Rectal smooth muscle tissue (tissue), 1 donor: ENCODE data around the gene COLEC11.
"Not testable (repeated sequence)": the region's sequence is repeated elsewhere in the genome, so short reads cannot be mapped to it uniquely, and the experiment has no call there.

Experiments used
- H3K27ac ChIP-seq: one replicate; pipeline ENCODE4 v1.7.0; 2013; ENCODE audit warnings: low read depth, low read length, inconsistent platforms
- H3K27me3 ChIP-seq: one replicate; pipeline ENCODE4 v1.7.0; 2013; ENCODE audit warnings: low read length; ENCODE audit not compliant: control insufficient read depth, insufficient read depth
- H3K36me3 ChIP-seq: one replicate; pipeline ENCODE4 v1.7.0; 2013; ENCODE audit warnings: low read length; ENCODE audit not compliant: control insufficient read depth, insufficient read depth
- H3K4me1 ChIP-seq: one replicate; pipeline ENCODE4 v1.7.0; 2013; ENCODE audit warnings: low read length; ENCODE audit not compliant: control insufficient read depth, insufficient read depth
- H3K4me3 ChIP-seq: one replicate; pipeline ENCODE4 v1.7.0; 2013; ENCODE audit warnings: low read length
- H3K9ac ChIP-seq: one replicate; pipeline ENCODE4 v1.7.0; 2013; ENCODE audit warnings: low read length

Gene COLEC11

GRCh38 chr2:3611589-3611988, 16.7 kb downstream of the COLEC11 start:
- H3K36me3 ChIP-seq, result no peaks in the 10 kb centered on the region
- no peak overlapping the region for H3K27ac ChIP-seq
- H3K27me3 ChIP-seq, result no peaks in the 10 kb centered on the region
- H3K4me3 ChIP-seq, result no peak overlapping the region
- no peak overlapping the region for H3K9ac ChIP-seq
- H3K4me1 ChIP-seq, result no peaks in the 10 kb centered on the region

GRCh38 chr2:3612639-3613523, 18.0 kb downstream of the COLEC11 start:
- no peaks in the 10 kb centered on the region for H3K27me3 ChIP-seq
- H3K4me3 ChIP-seq, result no peak overlapping the region
- no peaks in the 10 kb centered on the region for H3K4me1 ChIP-seq
- H3K36me3 ChIP-seq, result no peaks in the 10 kb centered on the region
- H3K27ac ChIP-seq, result no peak overlapping the region
- H3K9ac ChIP-seq, result no peak overlapping the region

- no peaks in the 10 kb centered on the region for H3K36me3 ChIP-seq
- H3K4me1 ChIP-seq, result no peaks in the 10 kb centered on the region
- H3K4me3 ChIP-seq, result no peak overlapping the region
- H3K27ac ChIP-seq, result no peak overlapping the region
- H3K9ac ChIP-seq, result no peak overlapping the region
- H3K27me3 ChIP-seq, result no peaks in the 10 kb centered on the region
Observed at GRCh38 chr2:3613524-3613905, 18.6 kb downstream of the COLEC11 start.

GRCh38 chr2:3614743-3615142, 19.8 kb downstream of the COLEC11 start:
- not testable (repeated sequence) for H3K4me1 ChIP-seq, H3K27ac ChIP-seq, H3K36me3 ChIP-seq, H3K4me3 ChIP-seq, H3K27me3 ChIP-seq, H3K9ac ChIP-seq

GRCh38 chr2:3615541-3616200, 20.8 kb downstream of the COLEC11 start:
- not testable (repeated sequence) for H3K9ac ChIP-seq, H3K4me1 ChIP-seq, H3K36me3 ChIP-seq, H3K27me3 ChIP-seq, H3K4me3 ChIP-seq, H3K27ac ChIP-seq

- not testable (repeated sequence) for H3K27me3 ChIP-seq, H3K9ac ChIP-seq, H3K4me1 ChIP-seq, H3K4me3 ChIP-seq, H3K36me3 ChIP-seq, H3K27ac ChIP-seq
Observed at GRCh38 chr2:3616435-3617197, 21.7 kb downstream of the COLEC11 start.

- no peaks in the 10 kb centered on the region for H3K4me1 ChIP-seq
- no peak overlapping the region for H3K9ac ChIP-seq
- H3K27ac ChIP-seq, result no peak overlapping the region
- H3K27me3 ChIP-seq, result no peaks in the 10 kb centered on the region
- H3K4me3 ChIP-seq, result no peak overlapping the region
- H3K36me3 ChIP-seq, result no peaks in the 10 kb centered on the region
Observed at GRCh38 chr2:3617198-3617890, 22.4 kb downstream of the COLEC11 start.

- H3K4me1 ChIP-seq, result no peaks in the 10 kb centered on the region
- no peak overlapping the region for H3K4me3 ChIP-seq
- no peak overlapping the region for H3K9ac ChIP-seq
- no peaks in the 10 kb centered on the region for H3K27me3 ChIP-seq
- H3K36me3 ChIP-seq, result no peaks in the 10 kb centered on the region
- no peak overlapping the region for H3K27ac ChIP-seq
Observed at GRCh38 chr2:3618367-3618766, 23.5 kb downstream of the COLEC11 start.

GRCh38 chr2:3619033-3619432, 24.1 kb downstream of the COLEC11 start:
- Histone ChIP-seq H3K27ac (no peak overlapping the region), H3K4me1 (no peaks in the 10 kb centered on the region), H3K4me3 (no peak overlapping the region), H3K36me3 (no peaks in the 10 kb centered on the region), H3K9ac (no peak overlapping the region), H3K27me3 (no peaks in the 10 kb centered on the region)

- not testable (repeated sequence) for H3K4me3 ChIP-seq, H3K9ac ChIP-seq, H3K4me1 ChIP-seq, H3K27ac ChIP-seq, H3K36me3 ChIP-seq, H3K27me3 ChIP-seq
Observed at GRCh38 chr2:3619661-3620060, 24.7 kb downstream of the COLEC11 start.

GRCh38 chr2:3620834-3621233, 25.9 kb downstream of the COLEC11 start:
- H3K4me1 ChIP-seq, result no peaks in the 10 kb centered on the region
- H3K4me3 ChIP-seq, result no peak overlapping the region
- no peak overlapping the region for H3K27ac ChIP-seq
- H3K27me3 ChIP-seq, result no peaks in the 10 kb centered on the region
- H3K9ac ChIP-seq, result no peak overlapping the region
- H3K36me3 ChIP-seq, result no peaks in the 10 kb centered on the region

GRCh38 chr2:3622967-3623366, 28.1 kb downstream of the COLEC11 start:
- H3K9ac ChIP-seq, result no peak overlapping the region
- no peak overlapping the region for H3K27ac ChIP-seq
- no peak overlapping the region for H3K4me3 ChIP-seq
- H3K36me3 ChIP-seq, result no peaks in the 10 kb centered on the region
- H3K27me3 ChIP-seq, result no peaks in the 10 kb centered on the region
- H3K4me1 ChIP-seq, result no peaks in the 10 kb centered on the region
